H1 (cell line): ENCODE measurements around the gene MRPL42. TPM values are rescaled to one million over a fixed set of nuclear protein-coding genes. Genes with fewer than 3 reads are reported as not detected.

Source experiments
- CTCF ChIA-PET: fragments of 300-600 bp; sonication (Branson Sonifier 250); formaldehyde crosslinking; loops from one replicate; lab custom pipeline; 2021; ENCODE audit not compliant: partially characterized antibody; lab: Charles Lee
- POLR2A ChIA-PET: fragments of 300-600 bp; sonication (Branson Sonifier 250); formaldehyde crosslinking; loops from one replicate; lab custom pipeline; 2021; ENCODE audit warnings: inconsistent platforms; ENCODE audit not compliant: partially characterized antibody; lab: Charles Lee
- DNase-seq, 2 experiments: peaks; one replicate each; pipeline versions ENCODE4 v3.0.0 to v3.0.0-alpha.2; 2010 to 2022; ENCODE audit warnings: low spot score in 2 of 2, low read depth in 1 of 2, mixed read lengths in 1 of 2
- FAIRE-seq: peaks from 2 replicates; lab custom pipeline; 2011; peaks lifted over from hg19 to GRCh38; lab: Jason Lieb, UNC
- H2AFZ ChIP-seq: 2 replicates; pipeline ENCODE4 v1.8.1; 2012; ENCODE audit warnings: low read length, inconsistent platforms
- H2AK5ac ChIP-seq: 2 replicates; pipeline ENCODE4 v1.6.1; 2013; ENCODE audit warnings: low read depth, low read length
- H2BK120ac ChIP-seq: replicated peaks from 2 replicates; pipeline ENCODE3; 2013; ENCODE audit warnings: low read depth, low read length, inconsistent platforms
- H2BK12ac ChIP-seq: 2 replicates; pipeline ENCODE4 v1.6.1; 2013; ENCODE audit warnings: low read depth, low read length
- H2BK15ac ChIP-seq: 2 replicates; pipeline ENCODE4 v1.6.1; 2013; ENCODE audit warnings: low read length
- H2BK20ac ChIP-seq: 2 replicates; pipeline ENCODE4 v1.6.1; 2013; ENCODE audit warnings: low read length
- H2BK5ac ChIP-seq: 2 replicates; pipeline ENCODE4 v1.6.1; 2013; ENCODE audit warnings: low read depth, low read length
- H3K14ac ChIP-seq: 2 replicates; pipeline ENCODE4 v1.6.1; 2013; ENCODE audit warnings: inconsistent platforms; ENCODE audit not compliant: insufficient read length
- H3K18ac ChIP-seq: 2 replicates; pipeline ENCODE4 v1.6.1; 2013; ENCODE audit warnings: low read length; ENCODE audit errors: extremely low read depth
- H3K23ac ChIP-seq: 2 replicates; pipeline ENCODE4 v1.6.1; 2013; ENCODE audit warnings: inconsistent platforms; ENCODE audit not compliant: insufficient read length
- H3K23me2 ChIP-seq: 2 replicates; pipeline ENCODE4 v1.6.1; 2013; ENCODE audit warnings: low read depth, low read length
- H3K27ac ChIP-seq: 2 replicates; pipeline ENCODE4 v1.6.1; 2011; ENCODE audit warnings: low read depth, low read length, inconsistent platforms
- H3K27me3 ChIP-seq, 4 experiments: replicated peaks in 1 of 4; 1 replicate in 1 of 4; 2 replicates in 3 of 4; pipeline versions ENCODE4 v1.6.1 to v1.8.1; 2011 to 2013; ENCODE audit warnings: low read length in 3 of 4, mild to moderate bottlenecking in 3 of 4, inconsistent platforms in 2 of 4, mixed read lengths in 2 of 4, moderate library complexity in 1 of 4; ENCODE audit not compliant: control insufficient read depth in 3 of 4, insufficient read depth in 3 of 4; ENCODE audit errors: extremely low read depth in 1 of 4
- H3K36me3 ChIP-seq, 4 experiments: 2 replicates each; pipeline versions ENCODE4 v1.6.1 to v1.8.1; 2011 to 2013; ENCODE audit warnings: mild to moderate bottlenecking in 4 of 4, low read length in 3 of 4, moderate library complexity in 2 of 4, control low read depth in 1 of 4, inconsistent platforms in 1 of 4; ENCODE audit not compliant: insufficient read depth in 4 of 4, control insufficient read depth in 2 of 4
- H3K4ac ChIP-seq: replicated peaks from 2 replicates; pipeline ENCODE3; 2013; ENCODE audit warnings: low read length, low read depth, mixed read lengths, inconsistent platforms; ENCODE audit not compliant: insufficient read length
- H3K4me1 ChIP-seq, 4 experiments: replicated peaks in 1 of 4; 1 replicate in 1 of 4; 2 replicates in 3 of 4; pipeline versions ENCODE4 v1.6.1 to v1.8.1; 2011 to 2013; ENCODE audit warnings: low read length in 3 of 4, inconsistent platforms in 2 of 4, mixed read lengths in 1 of 4; ENCODE audit not compliant: insufficient read depth in 4 of 4, control insufficient read depth in 3 of 4
- H3K4me2 ChIP-seq, 2 experiments: 2 replicates each; pipeline versions ENCODE4 v1.6.1 to v1.8.1; 2011 to 2013; ENCODE audit warnings: low read depth in 2 of 2, low read length in 2 of 2, control low read depth in 1 of 2, inconsistent platforms in 1 of 2, mild to moderate bottlenecking in 1 of 2; ENCODE audit not compliant: insufficient read depth in 1 of 2
- H3K4me3 ChIP-seq, 4 experiments: fragments of 200-600, 300-600 bp in 1 of 4; sonication (generic), shearing (Covaris generic), sonication (Bioruptor Twin) in 1 of 4; 2 replicates each; pipeline versions ENCODE4 v1.5.1 to v1.8.1; 2011 to 2016; ENCODE audit warnings: low read length in 4 of 4, low read depth in 3 of 4, control low read depth in 2 of 4, inconsistent platforms in 2 of 4, mild to moderate bottlenecking in 2 of 4, mixed read lengths in 1 of 4, moderate library complexity in 1 of 4; ENCODE audit not compliant: insufficient read depth in 2 of 4; ENCODE audit errors: extremely low read depth in 1 of 4
- H3K56ac ChIP-seq: replicated peaks from 2 replicates; pipeline ENCODE3; 2013; ENCODE audit warnings: low read depth, mild to moderate bottlenecking, mixed read lengths, low read length, inconsistent platforms; ENCODE audit not compliant: insufficient read length
- H3K79me1 ChIP-seq: 2 replicates; pipeline ENCODE4 v1.6.1; 2013; ENCODE audit warnings: low read depth, low read length, control low read depth
- H3K79me2 ChIP-seq, 2 experiments: 2 replicates each; pipeline versions ENCODE4 v1.6.1 to v1.8.1; 2012 to 2013; ENCODE audit warnings: low read length in 2 of 2, mild to moderate bottlenecking in 2 of 2, inconsistent platforms in 1 of 2; ENCODE audit not compliant: insufficient read depth in 2 of 2, control insufficient read depth in 1 of 2
- H3K9ac ChIP-seq, 4 experiments: replicated peaks in 1 of 4; 1 replicate in 1 of 4; 2 replicates in 3 of 4; pipeline versions ENCODE4 v1.6.1 to v1.8.1; 2011 to 2013; ENCODE audit warnings: low read depth in 3 of 4, low read length in 3 of 4, control low read depth in 2 of 4, mild to moderate bottlenecking in 2 of 4, moderate library complexity in 2 of 4, inconsistent platforms in 1 of 4; ENCODE audit errors: extremely low read depth in 1 of 4
- H3K9me3 ChIP-seq, 2 experiments: 2 replicates each; pipeline versions ENCODE4 v1.6.1 to v1.8.1; 2012 to 2013; ENCODE audit warnings: mild to moderate bottlenecking in 2 of 2, moderate library complexity in 2 of 2, control low read depth in 1 of 2, inconsistent platforms in 1 of 2, low read depth in 1 of 2, low read length in 1 of 2, mixed read lengths in 1 of 2; ENCODE audit not compliant: insufficient read depth in 2 of 2
- H4K20me1 ChIP-seq, 2 experiments: replicated peaks in 1 of 2; 2 replicates each; pipeline versions ENCODE3 to v1.8.1; 2011 to 2013; ENCODE audit warnings: inconsistent platforms in 2 of 2, low read length in 2 of 2, mild to moderate bottlenecking in 1 of 2; ENCODE audit not compliant: insufficient read depth in 2 of 2, control insufficient read depth in 1 of 2
- H4K5ac ChIP-seq: 2 replicates; pipeline ENCODE4 v1.6.1; 2013; ENCODE audit warnings: low read length, low read depth, mixed read lengths, inconsistent platforms; ENCODE audit not compliant: insufficient read length
- H4K8ac ChIP-seq: 2 replicates; pipeline ENCODE4 v1.8.0; 2013; ENCODE audit warnings: mild to moderate bottlenecking, moderate library complexity, low read length, inconsistent platforms; ENCODE audit not compliant: insufficient read depth; ENCODE audit errors: extremely low read depth
- H4K91ac ChIP-seq: replicated peaks from 2 replicates; pipeline ENCODE3; 2013; ENCODE audit warnings: low read length, mixed read lengths, inconsistent platforms; ENCODE audit not compliant: insufficient read length
- ASH2L ChIP-seq: fragments of 200-600, 300-600 bp; sonication (generic); IDR thresholded peaks from one replicate; pipeline ENCODE4 v1.7.1; 2017; ENCODE audit warnings: low read length
- BRCA1 ChIP-seq: IDR thresholded peaks from 2 replicates; pipeline ENCODE4 v1.6.1; 2012; ENCODE audit warnings: low read depth, low read length, improper control_type of control experiment
- CTCF ChIP-seq, 3 experiments: IDR thresholded peaks; 1 replicate in 2 of 3; 2 replicates in 1 of 3; pipeline versions ENCODE4 v1.5.1 to v1.6.1; 2011; ENCODE audit warnings: low read length in 3 of 3, mild to moderate bottlenecking in 3 of 3, inconsistent platforms in 2 of 3, low read depth in 1 of 3, moderate library complexity in 1 of 3; ENCODE audit not compliant: insufficient read depth in 1 of 3; ENCODE audit errors: control extremely low read depth in 1 of 3
- EZH2 ChIP-seq: fragments of 200-600 bp; sonication (generic); IDR thresholded peaks from 2 replicates; pipeline ENCODE4 v1.7.1; 2012; ENCODE audit warnings: low read depth, mild to moderate bottlenecking, moderate library complexity, low read length, inconsistent platforms; ENCODE audit not compliant: severe bottlenecking
- KDM4A ChIP-seq: IDR thresholded peaks from one replicate; pipeline ENCODE4 v1.7.1; 2012; ENCODE audit warnings: low read depth, mild to moderate bottlenecking, moderate library complexity, low read length, inconsistent platforms; ENCODE audit not compliant: severe bottlenecking
- RNF2 ChIP-seq: fragments of 200-900, 300-1000 bp; sonication (generic); IDR thresholded peaks from 2 replicates; pipeline ENCODE4 v1.7.1; 2016; ENCODE audit warnings: borderline replicate concordance, low read depth, mild to moderate bottlenecking, antibody characterized with exemption, low read length; ENCODE audit not compliant: poor library complexity, severe bottlenecking; ENCODE audit errors: missing control alignments
- SIN3A ChIP-seq, 2 experiments: IDR thresholded peaks in 1 of 2; conservative IDR thresholded peaks in 1 of 2; 2 replicates each; pipeline ENCODE4 v1.6.1; 2011 to 2012; ENCODE audit warnings: low read length in 2 of 2, improper control_type of control experiment in 1 of 2, low read depth in 1 of 2, mild to moderate bottlenecking in 1 of 2
- TEAD4 ChIP-seq: IDR thresholded peaks from 2 replicates; pipeline ENCODE4 v1.6.1; 2012; ENCODE audit warnings: low read depth, low read length, inconsistent platforms, mixed read lengths
- WGBS, 2 experiments: shearing (Covaris generic) in 1 of 2; methylation state at CpG; one replicate each; pipeline versions ENCODE4 v1.1.6 to v1.1.7; 2013 to 2015; ENCODE audit warnings: low lambda C conversion rate in 2 of 2, mixed read lengths in 2 of 2, inconsistent platforms in 1 of 2, low coverage in 1 of 2, missing lambda C conversion rate in 1 of 2; ENCODE audit not compliant: insufficient replicate concordance in 2 of 2, insufficient coverage in 1 of 2, insufficient read length in 1 of 2; ENCODE audit errors: extremely low coverage in 1 of 2, missing lambda C conversion rate in 1 of 2; 5-methylcytosine and 5-hydroxymethylcytosine counted together
- polyA plus RNA-seq, 7 experiments: library from polyadenylated mRNA; depleted of rRNA in 3 of 7; stranded (reverse) in 5 of 7; unstranded in 2 of 7; fragments of >200 nt in 5 of 7; fragments of 200-250 nt in 2 of 7; gene quantifications; 1 replicate in 5 of 7; 2 replicates in 1 of 7; 4 replicates in 1 of 7; pipeline versions ENCODE4 v1.2.1 to v1.2.3, GENCODE V29; 2011 to 2013; ENCODE audit warnings: missing spikeins in 2 of 7, mixed read lengths in 2 of 7
- total RNA-seq: library from RNA; stranded (reverse); fragmentation: NEBNext Ultra II Directional; extraction: Animal tissue kit (Norgen Biotek cat#: 25700); gene quantifications from 2 replicates; pipeline ENCODE4 v1.2.1, GENCODE V29; 2021

MRPL42 gene
- total and polyA plus RNA-seq, 2 of the 8 experiments (the other 6 are each of a cell fraction or from before 2014, with no cell fraction given), result 110 to 176 TPM

- Histone ChIP-seq H2BK120ac (no peak overlapping the region), H3K23ac (no peak overlapping the region)
- TF ChIP-seq EZH2, result no peak
- TF ChIP-seq ASH2L, result no peak
- no peak for TF ChIP-seq BRCA1
- TF ChIP-seq TEAD4, result no peak
- TF ChIP-seq RNF2, result no peak
- no peak for TF ChIP-seq KDM4A
- no peak for TF ChIP-seq CTCF (IDR thresholded peaks at IDR 0.05; ENCODE audit: control extremely low read depth in 1 of 3, insufficient read depth in 1 of 3, low read depth in 1 of 3, low read length in 3 of 3)
- no peak for TF ChIP-seq SIN3A (conservative IDR thresholded peaks at IDR 0.05 in 1 of 2, IDR thresholded peaks at IDR 0.05 in 1 of 2; ENCODE audit: low read depth in 1 of 2, low read length in 2 of 2)
- TF ChIP-seq, all 59 proteins: peak for 0
- FAIRE-seq, result no peak
- Histone ChIP-seq H3K9me3 (no peaks in the 10 kb centered on the region), H4K20me1 (peaks cover 20 to 22% of the 10 kb centered on the region in 2 experiments), H3K27me3 (no peaks in the 10 kb centered on the region), H2BK12ac (no peak overlapping the region), H3K14ac (no peak overlapping the region), H3K4me2 (no peak overlapping the region), H2BK15ac (no peak overlapping the region), H3K4me1 (peaks cover 0 to 2% (median 0%) of the 10 kb centered on the region in 4 experiments; a peak in 2 of 7 replicates), H4K8ac (no peak overlapping the region), H3K4ac (no peak overlapping the region), H4K91ac (no peak overlapping the region), H3K79me1 (peaks cover 4% of the 10 kb centered on the region), H3K4me3 (no peak overlapping the region), H3K9ac (no peak overlapping the region), H2BK20ac (no peak overlapping the region), H3K18ac (no peak overlapping the region), H3K36me3 (no peaks in the 10 kb centered on the region), H2BK5ac (no peak overlapping the region), H3K23me2 (no peaks in the 10 kb centered on the region), H4K5ac (no peak overlapping the region), H3K56ac (no peak overlapping the region), H2AFZ (no peak overlapping the region), H3K79me2 (peaks cover 60 to 98% of the 10 kb centered on the region in 2 experiments), H2AK5ac (no peak overlapping the region), H3K27ac (no peak overlapping the region)
- no peak for DNase-seq
- WGBS, 2 experiments, result 97% methylated on average over 1 of the region's 1 CpG; no CpG with 5 or more reads in 1 of the 2 experiments
- ChIA-PET CTCF (interaction anchor here (0.9 to 1.3 kb wide), 3 partner anchors 9 to 443 kb away, joined by 3 read pairs; no protein-coding TSS in a partner anchor), POLR2A (no interaction called here)
Measured at GRCh38 chr12:93429852-93430251, 37.5 kb upstream of the MRPL42 start.
